GM10266 (cell line): ENCODE measurements around the gene PSMG1.

Experiments
- DNase-seq: peaks from one replicate; pipeline ENCODE4 v3.0.0; 2012; ENCODE audit errors: extremely low spot score
- CTCF ChIP-seq: IDR thresholded peaks from 2 replicates; pipeline ENCODE4 v1.5.1; 2012; ENCODE audit warnings: mild to moderate bottlenecking, low read depth; ENCODE audit not compliant: control insufficient read depth, insufficient read depth; ENCODE audit errors: missing control alignments

The PSMG1 gene

GRCh38 chr21:39188521-39189139, 5.4 kb upstream of the PSMG1 start:
- TF ChIP-seq CTCF, result no peak
- no peak for DNase-seq

- no peak for TF ChIP-seq CTCF
Measured at GRCh38 chr21:39187141-39187540, 3.9 kb upstream of the PSMG1 start.

GRCh38 chr21:39186676-39187075, 3.4 kb upstream of the PSMG1 start:
- no peak for DNase-seq
- TF ChIP-seq CTCF, result no peak

More at GRCh38 chr21:39187141-39187540, 3.9 kb upstream of the PSMG1 start:
- no peak for DNase-seq

DNA sequence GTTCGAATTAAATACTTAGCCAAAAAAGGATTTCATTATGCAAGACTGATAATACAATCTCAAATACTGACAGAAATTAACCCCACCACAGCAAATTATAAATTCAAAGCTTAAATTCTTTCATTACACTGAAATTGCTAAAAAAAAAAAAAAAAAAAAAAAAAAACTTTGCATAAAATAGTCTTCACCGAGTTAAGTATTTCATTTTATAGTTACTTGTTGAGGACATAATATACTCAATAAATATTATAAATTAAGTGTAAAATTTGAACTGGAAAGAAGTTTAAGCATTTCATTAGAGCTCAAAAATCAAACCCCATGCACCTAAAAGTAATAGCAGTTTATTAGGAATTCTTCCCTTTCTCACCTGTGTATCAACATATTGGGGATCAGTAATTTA, 1.9 kb upstream of the PSMG1 start:
- no peak for DNase-seq
- TF ChIP-seq CTCF, result no peak

DNA sequence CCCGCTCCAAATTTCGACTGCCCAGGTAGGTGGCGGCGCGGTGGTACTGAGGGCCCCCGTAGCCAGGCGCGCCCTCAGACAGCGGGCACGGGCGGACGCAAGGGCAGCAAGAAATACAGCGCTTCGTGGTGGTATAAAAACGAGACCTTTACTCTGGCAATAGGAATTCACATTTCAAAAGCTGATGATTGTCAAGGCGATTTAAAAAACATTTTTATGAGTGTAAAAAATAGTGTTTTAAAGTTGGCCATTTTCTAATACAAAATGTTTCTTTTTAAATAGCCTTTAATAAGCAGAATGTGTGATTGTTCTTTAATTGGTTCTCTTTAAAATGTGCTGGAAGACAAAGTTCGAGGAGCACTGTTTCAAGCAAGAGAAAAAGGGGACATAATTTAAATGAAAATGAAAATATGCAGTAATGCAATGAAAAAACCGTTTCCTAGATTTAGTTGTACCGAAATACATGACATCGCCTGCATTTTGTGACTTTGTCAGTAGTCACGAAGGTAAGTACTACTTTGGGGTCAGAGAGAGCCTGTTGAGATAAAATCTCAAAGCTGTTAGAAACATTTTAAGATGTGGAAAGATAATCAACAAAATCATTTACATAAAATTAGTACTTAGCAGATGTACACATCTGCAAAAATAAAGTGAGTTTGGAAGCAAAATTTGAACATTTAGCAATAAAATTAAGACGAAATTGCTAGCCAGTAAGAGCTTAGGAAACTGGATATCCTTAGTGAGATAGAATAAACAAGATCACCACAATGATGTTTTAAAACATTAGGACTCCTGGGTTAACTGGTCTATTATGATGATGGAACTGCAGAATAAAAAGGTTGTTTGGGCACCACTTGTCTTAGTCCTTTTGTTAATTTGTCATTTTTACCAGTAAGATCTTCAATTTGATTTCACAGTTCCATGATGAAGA, 1.1 kb upstream of the PSMG1 start:
- DNase-seq, result no peak
- no peak for TF ChIP-seq CTCF

DNA sequence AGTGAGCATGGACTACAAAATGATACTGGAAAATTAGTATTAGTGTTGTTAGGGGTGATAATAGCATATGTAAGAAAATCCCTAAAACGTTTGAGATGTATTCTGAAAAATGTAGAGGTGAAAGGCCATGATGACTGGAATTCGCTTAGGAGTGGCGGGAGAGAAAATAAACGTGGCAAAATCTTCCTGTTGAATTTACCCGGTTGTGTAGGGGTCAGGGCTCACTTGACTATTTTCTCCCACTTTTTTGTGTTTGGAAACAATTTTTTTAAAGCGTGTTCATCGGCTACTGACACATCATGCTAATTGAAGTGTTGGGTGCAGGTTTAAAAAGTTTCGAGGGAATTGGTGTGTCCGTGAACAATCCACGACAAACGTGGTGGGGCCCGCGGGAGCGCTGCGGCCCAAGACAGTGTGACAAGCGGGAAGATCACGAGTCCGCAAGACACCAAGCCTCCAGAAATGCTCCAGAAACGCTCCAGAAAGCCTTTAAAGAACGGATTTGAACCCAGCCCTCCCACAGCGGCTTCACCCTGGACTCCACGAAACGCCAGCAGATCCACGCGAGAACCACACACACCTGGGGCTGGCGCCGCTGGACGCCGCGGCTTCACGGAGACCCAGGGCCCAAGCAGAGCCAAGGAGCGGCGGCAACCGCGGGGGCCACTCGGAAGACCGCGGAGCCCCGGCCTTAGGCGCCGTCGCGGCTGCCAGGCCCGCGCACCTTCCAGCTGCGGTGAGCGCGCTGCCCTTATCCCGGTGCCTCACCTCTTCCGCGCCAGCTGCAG, 573 bp downstream of the PSMG1 start:
- no peak for DNase-seq
- no peak for TF ChIP-seq CTCF

- DNase-seq, result no peak
- TF ChIP-seq CTCF, result no peak
Measured at GRCh38 chr21:39182016-39182415, 1.2 kb downstream of the PSMG1 start.
